Neuronal stem cell (in vitro differentiated cells): ENCODE measurements around the gene CFAP53.

Experiments
- DNase-seq: peaks from one replicate; pipeline ENCODE4 v3.0.0-alpha.2; 2013; ENCODE audit warnings: low spot score
- H2AFZ ChIP-seq: one replicate; pipeline ENCODE4 v1.6.1; 2013; ENCODE audit warnings: mild to moderate bottlenecking, low read length, inconsistent platforms
- H2AK5ac ChIP-seq: 2 replicates; pipeline ENCODE4 v1.6.1; 2013; ENCODE audit warnings: low read depth, mild to moderate bottlenecking, inconsistent platforms, low read length, moderate library complexity, mixed read lengths
- H2BK120ac ChIP-seq: 2 replicates; pipeline ENCODE4 v1.6.1; 2013; ENCODE audit warnings: low read depth, mild to moderate bottlenecking, inconsistent platforms, low read length, moderate library complexity, mixed read lengths
- H2BK12ac ChIP-seq: one replicate; pipeline ENCODE4 v1.6.1; 2013; ENCODE audit warnings: low read length, inconsistent platforms
- H2BK15ac ChIP-seq: 2 replicates; pipeline ENCODE4 v1.6.1; 2013; ENCODE audit warnings: mild to moderate bottlenecking, low read length, inconsistent platforms, mixed read lengths
- H2BK5ac ChIP-seq: one replicate; pipeline ENCODE4 v1.6.1; 2013; ENCODE audit warnings: inconsistent platforms, mild to moderate bottlenecking, low read length, moderate library complexity
- H3K14ac ChIP-seq: one replicate; pipeline ENCODE4 v1.6.1; 2013; ENCODE audit warnings: low read length, inconsistent platforms
- H3K18ac ChIP-seq: 2 replicates; pipeline ENCODE4 v1.6.1; 2013; ENCODE audit warnings: low read length, inconsistent platforms
- H3K23ac ChIP-seq: 2 replicates; pipeline ENCODE4 v1.6.1; 2013; ENCODE audit warnings: low read depth, mild to moderate bottlenecking, mixed read lengths, low read length, inconsistent platforms; ENCODE audit not compliant: poor library complexity
- H3K27ac ChIP-seq: replicated peaks from 3 replicates; pipeline ENCODE4 v1.5.1; 2013; ENCODE audit warnings: low read length, inconsistent platforms
- H3K27me3 ChIP-seq, 3 experiments: 2 replicates each; pipeline ENCODE4 v1.6.1; 2013; ENCODE audit warnings: low read length in 3 of 3, mild to moderate bottlenecking in 2 of 3, inconsistent platforms in 1 of 3, low read depth in 1 of 3, mixed read lengths in 1 of 3, moderate library complexity in 1 of 3; ENCODE audit not compliant: control insufficient read depth in 3 of 3, insufficient read depth in 3 of 3
- H3K36me3 ChIP-seq, 2 donors: replicated peaks in 1 of 2; 2 replicates each; pipeline ENCODE4 v1.6.1; 2013; ENCODE audit warnings: low read length in 2 of 2; ENCODE audit not compliant: control insufficient read depth in 2 of 2, insufficient read depth in 2 of 2
- H3K4ac ChIP-seq: 2 replicates; pipeline ENCODE4 v1.6.1; 2013; ENCODE audit warnings: inconsistent platforms, mild to moderate bottlenecking, low read length, moderate library complexity
- H3K4me1 ChIP-seq, 2 donors: 1 replicate in 1 of 2; 2 replicates in 1 of 2; pipeline ENCODE4 v1.6.1; 2013; ENCODE audit warnings: low read length in 2 of 2, low read depth in 1 of 2; ENCODE audit not compliant: control insufficient read depth in 2 of 2, insufficient read depth in 1 of 2
- H3K4me2 ChIP-seq: one replicate; pipeline ENCODE4 v1.6.1; 2013; ENCODE audit warnings: mild to moderate bottlenecking, low read length, inconsistent platforms; ENCODE audit not compliant: insufficient read depth, poor library complexity, severe bottlenecking
- H3K4me3 ChIP-seq, 2 donors: 2 replicates each; pipeline ENCODE4 v1.5.1; 2013; ENCODE audit warnings: low read length in 2 of 2, mild to moderate bottlenecking in 2 of 2, inconsistent platforms in 1 of 2, moderate library complexity in 1 of 2
- H3K79me1 ChIP-seq: one replicate; pipeline ENCODE4 v1.6.1; 2013; ENCODE audit warnings: low read depth, mild to moderate bottlenecking, inconsistent platforms, low read length, moderate library complexity
- H3K9ac ChIP-seq: one replicate; pipeline ENCODE4 v1.6.1; 2013; ENCODE audit warnings: mild to moderate bottlenecking, low read depth, low read length, inconsistent platforms; ENCODE audit not compliant: poor library complexity
- H3K9me3 ChIP-seq, 2 donors: replicated peaks in 1 of 2; 2 replicates each; pipeline versions ENCODE3 to v1.6.1; 2013; ENCODE audit warnings: low read length in 2 of 2, mild to moderate bottlenecking in 2 of 2, inconsistent platforms in 1 of 2, low read depth in 1 of 2, mixed read lengths in 1 of 2, moderate library complexity in 1 of 2; ENCODE audit not compliant: control insufficient read depth in 2 of 2, insufficient read depth in 1 of 2
- H4K8ac ChIP-seq: one replicate; pipeline ENCODE4 v1.6.1; 2013; ENCODE audit warnings: low read depth, mild to moderate bottlenecking, inconsistent platforms, low read length, moderate library complexity
- H4K91ac ChIP-seq: one replicate; pipeline ENCODE4 v1.6.1; 2013; ENCODE audit warnings: low read length, low read depth, mild to moderate bottlenecking, inconsistent platforms; ENCODE audit not compliant: poor library complexity
- WGBS, 2 donors: extraction: QIAGEN DNeasy Blood & Tissue Kit; methylation state at CpG; one replicate each; pipeline ENCODE4 v1.1.7; 2013; ENCODE audit warnings: missing lambda C conversion rate in 2 of 2, mixed read lengths in 1 of 2; ENCODE audit not compliant: insufficient read length in 2 of 2, insufficient replicate concordance in 1 of 2; ENCODE audit errors: extremely low coverage in 2 of 2; 5-methylcytosine and 5-hydroxymethylcytosine counted together

Gene CFAP53

GRCh38 chr18:50274044-50274442 lies 7.7 kb upstream of the CFAP53 start:
- no peaks in the 10 kb centered on the region for H3K27me3 ChIP-seq
- H3K9me3 ChIP-seq = no peaks in the 10 kb centered on the region
- H3K79me1 ChIP-seq = peaks cover 7% of the 10 kb centered on the region
- no peak overlapping the region for H3K27ac ChIP-seq
- no peak overlapping the region for H2BK120ac ChIP-seq
- no peak overlapping the region for H3K23ac ChIP-seq
- WGBS, 2 donors = no CpG with 5 or more reads among the region's 17 CpGs
- no peak overlapping the region for H2BK5ac ChIP-seq
- no peak overlapping the region for H3K14ac ChIP-seq
- H4K91ac ChIP-seq = no peak overlapping the region
- no peak overlapping the region for H2BK15ac ChIP-seq
- H2BK12ac ChIP-seq = no peak overlapping the region
- H2AFZ ChIP-seq = no peak overlapping the region
- no peak overlapping the region for H3K9ac ChIP-seq
- no peak overlapping the region for H4K8ac ChIP-seq
- no peaks in the 10 kb centered on the region for H3K4me1 ChIP-seq
- H2AK5ac ChIP-seq = no peak overlapping the region
- H3K18ac ChIP-seq = no peak overlapping the region
- no peak overlapping the region for H3K4me2 ChIP-seq
- H3K36me3 ChIP-seq = peaks cover 67 to 100% of the 10 kb centered on the region in 2 donors
- H3K4ac ChIP-seq = no peak overlapping the region
- no peak overlapping the region for H3K4me3 ChIP-seq
- no peak for DNase-seq

DNA sequence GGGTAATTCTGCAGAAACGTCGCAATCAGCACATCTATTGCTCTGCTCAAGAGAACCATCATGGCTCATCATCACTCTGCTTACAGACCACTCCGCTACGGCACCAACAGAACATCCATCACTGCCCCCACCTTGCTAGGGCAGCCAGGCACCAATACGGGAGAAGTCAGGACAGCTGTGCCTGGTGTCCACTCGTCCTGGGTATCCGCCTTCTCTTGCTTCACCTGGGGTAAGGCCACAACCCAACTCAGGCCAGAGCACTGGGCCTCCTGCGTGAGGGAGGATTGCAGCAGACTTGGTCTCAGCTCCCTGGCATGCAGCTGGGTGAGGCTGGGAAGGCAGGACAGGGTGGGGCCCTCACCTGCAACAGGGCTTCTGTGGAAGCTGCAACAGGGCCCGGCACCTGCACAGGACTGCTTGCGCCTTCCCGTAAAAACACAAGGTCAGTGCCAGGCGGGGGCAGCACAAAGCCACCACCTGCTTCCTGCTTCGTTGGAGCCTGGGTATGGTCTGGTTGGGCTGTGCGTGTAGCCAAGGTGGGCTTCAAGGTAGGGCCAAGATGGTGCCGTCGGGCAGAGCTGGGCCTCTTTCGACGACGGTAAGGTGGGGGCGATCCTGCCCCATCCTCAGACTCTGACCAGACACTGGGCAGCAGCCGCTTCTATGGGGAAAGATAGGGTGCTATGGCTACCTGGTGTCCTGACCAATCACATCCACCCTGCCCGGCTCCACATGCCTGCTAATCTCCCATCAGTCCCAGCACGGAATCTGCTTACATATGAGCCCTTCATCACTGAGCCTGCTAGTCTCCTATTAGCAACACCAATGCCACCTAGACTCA lies 7.1 kb upstream of the CFAP53 start:
- Histone ChIP-seq H3K27me3 (no peaks in the 10 kb centered on the region), H2BK5ac (no peak overlapping the region), H3K18ac (no peak overlapping the region), H3K23ac (peak overlapping the region; percentile 83), H2AK5ac (no peak overlapping the region), H3K9me3 (no peaks in the 10 kb centered on the region), H4K8ac (peak overlapping the region; percentile 58), H3K9ac (no peak overlapping the region), H3K27ac (no peak overlapping the region), H3K36me3 (peaks cover 67 to 100% of the 10 kb centered on the region in 2 donors), H2AFZ (no peak overlapping the region), H2BK15ac (no peak overlapping the region), H3K4me2 (no peak overlapping the region), H2BK12ac (no peak overlapping the region), H3K4me3 (peak overlapping the region in 1 of 2 donors; percentile 43), H2BK120ac (no peak overlapping the region), H3K4ac (no peak overlapping the region), H3K79me1 (peaks cover 7% of the 10 kb centered on the region), H3K4me1 (no peaks in the 10 kb centered on the region), H3K14ac (no peak overlapping the region), H4K91ac (no peak overlapping the region)
- WGBS, 2 donors = no CpG with 5 or more reads among the region's 23 CpGs
- DNase-seq = no peak

DNA sequence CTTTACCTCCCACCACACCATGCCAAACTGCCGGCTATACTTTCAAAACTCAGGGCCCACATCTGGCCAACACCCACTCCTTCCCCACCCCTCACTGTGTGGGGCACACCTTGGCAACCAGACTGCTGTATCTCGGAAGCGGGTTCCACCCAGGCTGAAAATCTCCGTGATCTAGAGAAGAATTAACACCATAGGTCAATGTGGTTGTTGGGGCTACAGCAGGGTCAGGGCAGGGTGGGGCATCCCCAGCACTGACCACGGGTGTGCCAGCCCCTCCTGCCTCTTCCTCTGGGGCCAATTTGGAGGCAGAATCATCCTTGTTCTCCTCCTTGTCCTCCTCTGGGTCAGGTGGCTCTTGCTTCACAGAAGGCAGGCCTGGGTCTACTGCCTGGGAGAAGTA lies 6.3 kb upstream of the CFAP53 start:
- no peak overlapping the region for H2AK5ac ChIP-seq
- H4K8ac ChIP-seq = no peak overlapping the region
- no peak overlapping the region for H2BK15ac ChIP-seq
- H3K9me3 ChIP-seq = peaks cover 0 to under 1% of the 10 kb centered on the region in 2 donors
- H2BK5ac ChIP-seq = no peak overlapping the region
- WGBS, 2 donors = no CpG with 5 or more reads among the region's 5 CpGs
- H3K27ac ChIP-seq = no peak overlapping the region
- no peak overlapping the region for H3K4ac ChIP-seq
- H3K4me2 ChIP-seq = no peak overlapping the region
- no peak for DNase-seq
- H2BK120ac ChIP-seq = no peak overlapping the region
- H3K36me3 ChIP-seq = peaks cover 64 to 99% of the 10 kb centered on the region in 2 donors
- no peak overlapping the region for H3K23ac ChIP-seq
- peaks cover 7% of the 10 kb centered on the region for H3K79me1 ChIP-seq
- no peak overlapping the region for H3K14ac ChIP-seq
- H3K4me1 ChIP-seq = no peaks in the 10 kb centered on the region
- no peak overlapping the region for H2BK12ac ChIP-seq
- no peaks in the 10 kb centered on the region for H3K27me3 ChIP-seq
- H2AFZ ChIP-seq = no peak overlapping the region
- no peak overlapping the region for H3K9ac ChIP-seq
- H4K91ac ChIP-seq = no peak overlapping the region
- H3K18ac ChIP-seq = no peak overlapping the region
- H3K4me3 ChIP-seq = no peak overlapping the region

- H3K27ac ChIP-seq = no peak overlapping the region
- no peak overlapping the region for H3K18ac ChIP-seq
- no peak overlapping the region for H2AK5ac ChIP-seq
- no peak overlapping the region for H3K9ac ChIP-seq
- H3K4me2 ChIP-seq = peak overlapping the region; percentile 36
- H3K23ac ChIP-seq = no peak overlapping the region
- no peak overlapping the region for H4K91ac ChIP-seq
- H3K36me3 ChIP-seq = peaks cover 28 to 60% of the 10 kb centered on the region in 2 donors
- H3K27me3 ChIP-seq = peaks cover 0 to 2% (median 0%) of the 10 kb centered on the region in 3 experiments
- H2BK12ac ChIP-seq = no peak overlapping the region
- no peak overlapping the region for H2AFZ ChIP-seq
- H3K4me3 ChIP-seq = peak overlapping the region in 1 of 2 donors; percentile 82
- H3K4ac ChIP-seq = no peak overlapping the region
- WGBS, 2 donors = no CpG with 5 or more reads among the region's 56 CpGs
- H3K79me1 ChIP-seq = no peaks in the 10 kb centered on the region
- DNase-seq = peak; percentile 50
- no peak overlapping the region for H4K8ac ChIP-seq
- H2BK120ac ChIP-seq = no peak overlapping the region
- no peak overlapping the region for H2BK15ac ChIP-seq
- peaks cover 0 to 3% of the 10 kb centered on the region in 2 donors for H3K4me1 ChIP-seq
- no peak overlapping the region for H2BK5ac ChIP-seq
- no peak overlapping the region for H3K14ac ChIP-seq
- H3K9me3 ChIP-seq = peaks cover 0 to 3% of the 10 kb centered on the region in 2 donors
These were observed 1.9 kb upstream of the CFAP53 start for GRCh38 chr18:50268022-50268747.
